Skeletal muscle satellite cell (primary cell): ENCODE results near the gene PRPF8.

Experiments used
- H3K27me3 ChIP-seq: 2 replicates; pipeline ENCODE4 v1.7.0; 2013; ENCODE audit warnings: low read length; ENCODE audit not compliant: control insufficient read depth, insufficient read depth
- H3K36me3 ChIP-seq: 2 replicates; pipeline ENCODE4 v1.7.0; 2013; ENCODE audit warnings: mild to moderate bottlenecking, control low read depth, low read length; ENCODE audit not compliant: insufficient read depth
- H3K4me1 ChIP-seq: 2 replicates; pipeline ENCODE4 v1.7.0; 2013; ENCODE audit warnings: low read length; ENCODE audit not compliant: control insufficient read depth, insufficient read depth
- H3K4me2 ChIP-seq: 2 replicates; pipeline ENCODE4 v1.7.0; 2013; ENCODE audit warnings: mild to moderate bottlenecking, low read length
- H3K4me3 ChIP-seq: 2 replicates; pipeline ENCODE4 v1.7.0; 2013; ENCODE audit warnings: low read length
- H3K9ac ChIP-seq: 2 replicates; pipeline ENCODE4 v1.7.0; 2013; ENCODE audit warnings: mild to moderate bottlenecking, low read depth, low read length, moderate library complexity
- H3K9me3 ChIP-seq: replicated peaks from 2 replicates; pipeline ENCODE4 v1.7.0; 2013; ENCODE audit warnings: mild to moderate bottlenecking, control low read depth, low read length

Gene PRPF8

DNA sequence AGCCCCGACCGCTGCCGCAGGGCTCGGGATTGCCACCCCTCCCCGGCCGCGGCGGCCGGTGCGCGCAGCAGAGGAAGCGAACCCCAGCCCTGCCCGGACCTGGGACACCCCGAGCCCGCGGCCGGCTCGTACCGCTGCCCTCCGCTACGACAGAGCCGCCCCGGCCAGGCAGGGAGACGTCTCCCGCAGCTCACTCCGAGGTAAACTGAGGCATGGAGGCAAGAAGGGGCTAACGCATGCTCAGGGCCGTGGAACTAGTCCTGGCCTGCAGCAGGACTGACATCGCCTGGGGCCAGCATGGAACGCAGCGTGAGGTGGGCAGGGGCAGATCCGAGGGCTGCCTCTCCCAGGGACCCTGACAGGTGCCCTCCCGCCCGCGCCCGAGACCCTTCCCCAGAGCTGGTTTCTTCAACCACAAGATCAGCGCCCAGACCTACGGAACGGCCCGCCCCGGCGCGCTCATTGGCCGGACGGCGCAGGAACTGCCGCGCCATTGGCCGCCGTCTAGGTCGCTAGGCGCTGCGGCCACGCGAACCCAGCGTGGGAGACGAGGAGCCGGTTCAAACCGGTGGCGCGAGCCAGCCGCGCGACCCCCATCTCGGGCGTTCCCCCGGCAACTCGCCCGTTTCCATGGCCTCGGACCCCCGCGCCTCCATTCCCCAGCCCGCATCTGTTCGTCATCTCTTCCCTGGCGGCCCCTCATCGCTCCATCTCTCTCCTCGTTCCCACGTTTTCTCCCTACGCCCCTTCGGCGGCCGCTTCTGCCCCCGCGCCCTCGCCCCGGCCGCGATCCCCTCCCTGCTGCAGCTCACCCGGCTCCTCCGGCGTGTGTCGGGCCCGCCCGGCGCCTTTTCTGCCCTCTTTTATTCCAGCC is 56.4 kb downstream of the PRPF8 start, which contains the start of gene SLC43A2:
SLC43A2 (minus strand) TSS at position 853 of the 874 bp plus-strand sequence. CDS start 960 bp downstream, outside the sequence.
- no peaks in the 10 kb centered on the region for H3K9me3 ChIP-seq
- peak within 1 kb of the TSS; percentile 93 for H3K9ac ChIP-seq
- H3K27me3 ChIP-seq, result peaks cover 8% of the 10 kb centered on the region
- H3K4me2 ChIP-seq, result peak within 1 kb of the TSS; percentile 100
- H3K4me1 ChIP-seq, result peaks cover 20% of the 10 kb centered on the region
- peaks cover 2% of the 10 kb centered on the region for H3K36me3 ChIP-seq
- H3K4me3 ChIP-seq, result peak within 1 kb of the TSS; percentile 81

DNA sequence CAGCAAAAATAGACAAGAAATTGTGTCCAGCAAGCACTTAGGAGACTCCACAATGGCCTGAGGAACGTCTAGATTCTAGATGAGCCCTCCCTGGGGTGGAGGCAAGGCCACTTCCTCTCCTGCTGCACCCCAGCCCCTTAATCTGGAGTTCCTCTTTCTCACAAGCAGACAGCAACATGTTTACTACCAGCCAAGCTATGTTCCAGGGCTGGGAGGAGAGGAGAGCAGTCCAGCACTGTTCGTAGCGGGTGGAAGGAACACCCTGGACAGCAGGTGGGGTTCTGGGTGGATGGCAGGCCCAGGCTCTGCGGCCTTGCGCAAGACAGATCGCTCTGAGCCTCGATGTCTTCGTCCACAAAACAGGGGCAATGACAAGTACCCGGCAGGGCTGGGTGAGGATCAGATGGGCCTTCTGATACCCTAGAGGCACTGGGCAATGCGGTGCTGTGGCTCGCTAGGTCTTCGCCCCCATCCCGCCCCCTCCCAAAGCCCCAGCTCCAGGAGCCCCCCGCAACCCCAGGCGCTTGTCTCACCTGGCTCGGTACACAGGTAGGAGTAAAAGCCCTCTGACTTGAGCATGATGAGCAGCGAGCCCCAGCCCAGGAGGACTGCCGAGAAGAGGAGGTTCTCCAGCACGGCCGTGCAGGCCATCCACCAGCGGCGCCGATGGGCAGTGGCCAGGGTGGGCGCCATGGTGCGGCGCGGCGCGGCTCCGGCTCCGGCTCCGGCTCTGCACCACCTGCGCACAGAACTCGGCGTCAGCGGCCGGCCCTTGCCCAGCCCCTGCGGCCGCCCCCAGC is 57.3 kb downstream of the PRPF8 start:
- H3K9me3 ChIP-seq, result no peaks in the 10 kb centered on the region
- H3K36me3 ChIP-seq, result peaks cover 2% of the 10 kb centered on the region
- H3K9ac ChIP-seq, result peak overlapping the region; percentile 93
- peaks cover 20% of the 10 kb centered on the region for H3K4me1 ChIP-seq
- peak overlapping the region; percentile 100 for H3K4me2 ChIP-seq
- H3K27me3 ChIP-seq, result peaks cover 8% of the 10 kb centered on the region
- peak overlapping the region; percentile 81 for H3K4me3 ChIP-seq

DNA sequence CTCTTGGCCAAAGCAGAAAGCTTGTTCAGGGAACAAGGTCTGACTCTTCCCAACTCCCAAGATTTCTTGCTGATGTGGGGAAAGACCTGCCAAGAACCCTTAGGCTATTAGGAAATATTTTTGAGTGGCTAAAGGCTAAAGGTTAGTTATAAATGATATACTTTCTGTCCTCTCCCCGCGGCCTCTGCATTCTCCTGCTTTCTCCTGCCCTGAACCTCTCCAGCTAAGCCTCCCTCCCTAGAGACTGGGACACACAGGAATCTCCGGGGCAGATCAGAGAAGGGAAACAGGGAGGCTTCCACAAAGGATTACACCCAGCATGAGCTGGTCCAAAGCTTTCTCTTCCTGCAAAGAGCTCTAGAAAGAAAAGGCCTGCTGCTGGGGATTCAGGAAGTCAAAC is 58.3 kb downstream of the PRPF8 start:
- Histone ChIP-seq H3K9me3 (no peaks in the 10 kb centered on the region), H3K36me3 (peaks cover 2% of the 10 kb centered on the region), H3K27me3 (peaks cover 8% of the 10 kb centered on the region), H3K4me2 (no peak overlapping the region), H3K4me1 (peaks cover 20% of the 10 kb centered on the region), H3K4me3 (no peak overlapping the region), H3K9ac (no peak overlapping the region)

DNA sequence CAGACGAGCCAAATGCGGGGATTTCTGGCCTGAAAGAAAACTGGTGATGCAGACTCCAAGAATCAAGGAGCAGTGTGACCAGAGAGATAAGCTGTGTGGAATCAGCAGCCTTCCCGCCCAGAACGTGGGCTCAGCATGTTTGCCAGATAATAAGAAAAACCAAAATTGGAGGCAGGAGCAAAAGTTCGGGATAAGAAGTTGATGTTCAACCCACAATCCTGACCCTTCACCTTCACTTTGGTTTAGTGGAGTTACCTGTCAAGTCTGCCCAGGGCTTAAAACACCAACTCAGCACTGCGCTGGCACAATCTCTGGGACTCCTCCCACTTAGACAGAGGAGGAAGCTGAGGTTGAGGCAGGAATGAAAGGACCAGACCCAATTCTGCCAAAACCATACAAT is 59.1 kb downstream of the PRPF8 start:
- Histone ChIP-seq H3K9me3 (no peaks in the 10 kb centered on the region), H3K4me2 (no peak overlapping the region), H3K9ac (no peak overlapping the region), H3K27me3 (peaks cover 8% of the 10 kb centered on the region), H3K4me1 (peaks cover 20% of the 10 kb centered on the region), H3K4me3 (no peak overlapping the region), H3K36me3 (peaks cover 2% of the 10 kb centered on the region)

DNA sequence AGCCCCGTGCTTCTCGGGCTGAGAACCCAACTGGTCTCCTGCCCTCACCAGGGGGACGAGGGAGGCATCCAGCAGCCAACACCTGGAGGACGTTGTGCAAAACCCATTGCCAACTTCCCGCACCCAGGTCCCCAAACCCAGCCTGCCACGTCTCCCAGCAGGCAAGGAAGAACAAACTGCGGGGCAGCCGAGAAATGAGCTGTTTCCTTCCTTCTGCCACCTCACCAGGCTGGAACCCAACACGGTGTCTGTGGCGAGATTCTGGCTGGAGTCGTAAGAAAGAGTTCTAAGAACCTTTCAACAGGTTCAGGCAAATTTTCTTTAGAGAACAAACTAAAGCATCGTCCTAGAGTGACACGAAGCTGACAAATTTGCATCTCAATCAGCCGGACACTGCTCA is 59.6 kb downstream of the PRPF8 start:
- peaks cover 20% of the 10 kb centered on the region for H3K4me1 ChIP-seq
- H3K4me2 ChIP-seq, result no peak overlapping the region
- no peaks in the 10 kb centered on the region for H3K9me3 ChIP-seq
- peaks cover 8% of the 10 kb centered on the region for H3K27me3 ChIP-seq
- H3K9ac ChIP-seq, result no peak overlapping the region
- H3K4me3 ChIP-seq, result no peak overlapping the region
- peaks cover 2% of the 10 kb centered on the region for H3K36me3 ChIP-seq

DNA sequence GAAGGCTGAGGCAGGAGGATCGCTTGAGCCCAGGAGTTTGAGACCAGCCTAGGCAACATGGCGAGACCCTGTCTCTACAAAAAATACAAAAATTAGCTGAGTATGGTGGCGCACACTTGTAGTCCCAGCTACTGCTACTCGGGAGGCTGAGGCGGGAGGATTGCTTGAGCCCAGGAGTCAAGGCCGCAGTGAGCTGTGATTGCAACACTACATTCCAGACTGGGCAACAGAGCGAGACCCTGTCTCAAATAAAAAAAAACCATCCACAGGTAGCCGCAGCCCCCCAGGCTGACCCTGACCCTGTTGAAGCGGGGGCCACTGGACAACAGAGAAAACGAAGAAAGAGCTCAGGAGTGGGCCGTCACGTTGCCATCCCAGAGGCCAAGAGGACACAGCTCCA is 60.0 kb downstream of the PRPF8 start:
- no peak overlapping the region for H3K4me3 ChIP-seq

DNA sequence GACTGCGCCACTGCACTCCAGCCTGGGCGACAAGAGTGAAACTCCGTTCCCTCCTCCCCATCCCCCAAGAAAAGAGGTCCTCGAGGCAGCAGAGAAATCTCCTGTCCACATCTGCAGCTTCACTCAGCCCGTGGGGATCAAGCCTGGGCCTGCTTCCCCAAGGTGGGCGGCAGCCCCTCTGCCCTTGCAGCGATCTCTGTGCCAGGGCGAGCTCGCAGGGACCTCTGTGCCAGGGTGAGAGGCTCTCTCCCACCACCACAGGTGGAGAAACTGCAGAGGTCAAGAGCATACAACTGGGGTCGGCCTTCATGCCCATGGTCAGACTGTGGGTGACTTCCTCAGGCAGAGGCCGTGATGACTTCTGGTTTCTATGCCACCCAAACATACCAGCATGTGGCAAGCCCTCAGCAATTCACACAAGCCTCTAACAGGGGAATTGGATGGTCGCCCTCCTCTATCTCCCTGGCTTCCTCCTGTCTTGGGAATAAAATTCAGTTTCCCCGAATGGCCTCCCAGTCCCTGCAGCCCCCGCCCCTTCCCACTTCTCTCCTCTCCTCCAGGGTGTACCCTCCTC is 61.5 kb downstream of the PRPF8 start:
- H3K36me3 ChIP-seq, result peaks cover 2% of the 10 kb centered on the region
- H3K4me2 ChIP-seq, result no peak overlapping the region
- no peak overlapping the region for H3K9ac ChIP-seq
- H3K27me3 ChIP-seq, result peaks cover 8% of the 10 kb centered on the region
- H3K9me3 ChIP-seq, result no peaks in the 10 kb centered on the region
- no peak overlapping the region for H3K4me3 ChIP-seq
- peaks cover 11% of the 10 kb centered on the region for H3K4me1 ChIP-seq

More for the DNA sequence above, 60.0 kb downstream of the PRPF8 start:
- no peaks in the 10 kb centered on the region for H3K9me3 ChIP-seq
- H3K9ac ChIP-seq, result no peak overlapping the region
- H3K4me2 ChIP-seq, result no peak overlapping the region
- peaks cover 8% of the 10 kb centered on the region for H3K27me3 ChIP-seq
- H3K36me3 ChIP-seq, result peaks cover 2% of the 10 kb centered on the region
- peaks cover 17% of the 10 kb centered on the region for H3K4me1 ChIP-seq

DNA sequence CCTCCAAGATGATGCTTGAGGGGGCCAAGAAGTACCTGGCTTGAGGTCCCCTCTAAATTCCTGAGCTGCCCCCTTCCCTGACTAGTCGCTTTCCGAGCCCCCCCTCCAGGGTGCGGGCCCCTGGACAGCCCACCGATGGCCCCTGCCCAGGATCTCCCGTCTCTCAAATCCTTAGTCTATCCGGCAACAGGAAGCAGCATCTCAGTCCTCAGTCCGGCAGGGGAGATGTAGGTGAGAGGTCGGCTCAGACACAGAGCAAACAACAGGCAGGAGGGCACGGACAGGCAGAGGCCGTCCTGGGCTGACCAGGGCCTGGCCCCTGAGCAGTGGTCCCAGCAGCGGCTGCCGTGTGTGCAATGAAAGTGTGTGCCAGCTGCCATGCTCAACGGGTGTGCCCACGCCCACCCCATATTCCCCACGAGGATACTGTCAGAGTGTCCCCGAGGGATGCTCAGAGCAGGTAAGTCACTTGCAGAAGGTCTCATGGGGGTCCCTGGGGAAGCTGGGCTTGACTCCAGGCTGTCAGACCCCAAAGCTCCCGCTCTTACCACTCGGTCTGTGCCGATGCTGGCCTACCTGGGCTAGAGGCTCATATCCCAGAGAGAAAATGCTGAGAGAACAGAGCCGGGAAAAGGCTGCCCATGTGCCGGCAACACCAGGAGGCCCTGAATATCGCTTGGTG is 63.3 kb downstream of the PRPF8 start:
- Histone ChIP-seq H3K27me3 (no peaks in the 10 kb centered on the region), H3K4me2 (no peak overlapping the region), H3K36me3 (peaks cover 2% of the 10 kb centered on the region), H3K4me3 (no peak overlapping the region), H3K9ac (no peak overlapping the region), H3K4me1 (peaks cover 8% of the 10 kb centered on the region), H3K9me3 (no peaks in the 10 kb centered on the region)

DNA sequence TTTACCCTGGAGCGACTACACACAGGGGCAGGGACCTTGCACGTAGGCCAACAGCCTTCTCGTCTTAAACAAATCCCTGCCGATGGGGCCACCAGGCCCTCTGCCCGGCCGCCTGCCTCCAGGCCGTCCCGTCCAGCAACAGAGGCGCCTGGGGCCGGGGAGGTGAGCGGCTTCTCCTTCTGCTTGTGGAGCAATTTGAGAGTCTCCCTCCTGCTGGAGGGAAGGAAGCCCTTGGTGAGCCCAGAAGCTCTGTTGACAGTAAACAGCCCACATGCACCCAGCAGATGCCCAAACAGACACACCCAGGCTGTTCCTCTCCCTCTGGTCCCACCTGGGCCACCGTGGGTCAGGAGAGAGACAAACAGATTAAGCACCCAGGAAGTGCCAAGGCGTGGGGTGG is 64.2 kb downstream of the PRPF8 start:
- H3K4me2 ChIP-seq, result no peak overlapping the region
- peaks cover 2% of the 10 kb centered on the region for H3K36me3 ChIP-seq

DNA sequence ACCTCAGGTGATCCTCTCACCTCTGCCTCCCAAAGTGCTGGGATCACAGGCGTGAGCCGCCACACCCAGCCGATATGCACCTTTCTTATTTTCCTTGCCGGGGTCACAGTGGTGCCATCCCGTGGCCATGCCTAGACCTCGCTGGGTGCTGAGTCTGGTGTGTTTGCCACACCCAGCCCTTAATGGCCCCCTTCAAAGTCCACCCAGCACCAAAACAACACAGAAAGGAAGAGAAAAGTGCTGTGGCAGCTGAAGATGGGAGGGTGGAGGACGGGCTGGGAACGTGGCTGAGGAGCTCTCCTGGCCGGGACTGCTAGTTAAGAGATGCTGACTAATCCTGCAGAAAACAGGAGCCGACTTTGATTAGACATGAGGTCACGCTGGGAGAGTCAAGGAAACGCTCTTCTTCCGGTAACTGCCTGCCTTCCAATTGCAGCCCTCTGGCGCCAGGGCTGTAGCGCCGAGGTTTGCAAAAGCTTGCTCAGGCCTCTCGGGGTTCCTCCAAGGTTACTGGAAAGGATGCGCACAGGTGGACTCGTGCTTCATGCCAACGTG is 67.0 kb downstream of the PRPF8 start:
- peaks cover 8% of the 10 kb centered on the region for H3K4me1 ChIP-seq
- no peak overlapping the region for H3K4me2 ChIP-seq
- H3K9ac ChIP-seq, result no peak overlapping the region
- H3K9me3 ChIP-seq, result no peaks in the 10 kb centered on the region
- H3K36me3 ChIP-seq, result no peaks in the 10 kb centered on the region
- no peak overlapping the region for H3K4me3 ChIP-seq
- H3K27me3 ChIP-seq, result no peaks in the 10 kb centered on the region

More for the DNA sequence above, 64.2 kb downstream of the PRPF8 start:
- no peaks in the 10 kb centered on the region for H3K27me3 ChIP-seq
- H3K4me1 ChIP-seq, result peaks cover 8% of the 10 kb centered on the region
- no peak overlapping the region for H3K9ac ChIP-seq
- H3K9me3 ChIP-seq, result no peaks in the 10 kb centered on the region
- no peak overlapping the region for H3K4me3 ChIP-seq
